H1 (cell line): ENCODE results near the gene FOXN3. TPM values are rescaled to one million over a fixed set of nuclear protein-coding genes. Genes with fewer than 3 reads are reported as not detected.

Source experiments
- CTCF ChIA-PET: fragments of 300-600 bp; sonication (Branson Sonifier 250); formaldehyde crosslinking; loops from one replicate; lab custom pipeline; 2021; ENCODE audit not compliant: partially characterized antibody; lab: Charles Lee
- POLR2A ChIA-PET: fragments of 300-600 bp; sonication (Branson Sonifier 250); formaldehyde crosslinking; loops from one replicate; lab custom pipeline; 2021; ENCODE audit warnings: inconsistent platforms; ENCODE audit not compliant: partially characterized antibody; lab: Charles Lee
- DNase-seq, 2 experiments: peaks; one replicate each; pipeline versions ENCODE4 v3.0.0 to v3.0.0-alpha.2; 2010 to 2022; ENCODE audit warnings: low spot score in 2 of 2, low read depth in 1 of 2, mixed read lengths in 1 of 2
- FAIRE-seq: peaks from 2 replicates; lab custom pipeline; 2011; peaks lifted over from hg19 to GRCh38; lab: Jason Lieb, UNC
- H2AFZ ChIP-seq: 2 replicates; pipeline ENCODE4 v1.8.1; 2012; ENCODE audit warnings: low read length, inconsistent platforms
- H2AK5ac ChIP-seq: 2 replicates; pipeline ENCODE4 v1.6.1; 2013; ENCODE audit warnings: low read depth, low read length
- H2BK120ac ChIP-seq: replicated peaks from 2 replicates; pipeline ENCODE3; 2013; ENCODE audit warnings: low read depth, low read length, inconsistent platforms
- H2BK12ac ChIP-seq: 2 replicates; pipeline ENCODE4 v1.6.1; 2013; ENCODE audit warnings: low read depth, low read length
- H2BK15ac ChIP-seq: 2 replicates; pipeline ENCODE4 v1.6.1; 2013; ENCODE audit warnings: low read length
- H2BK20ac ChIP-seq: 2 replicates; pipeline ENCODE4 v1.6.1; 2013; ENCODE audit warnings: low read length
- H2BK5ac ChIP-seq: 2 replicates; pipeline ENCODE4 v1.6.1; 2013; ENCODE audit warnings: low read depth, low read length
- H3K14ac ChIP-seq: 2 replicates; pipeline ENCODE4 v1.6.1; 2013; ENCODE audit warnings: inconsistent platforms; ENCODE audit not compliant: insufficient read length
- H3K18ac ChIP-seq: 2 replicates; pipeline ENCODE4 v1.6.1; 2013; ENCODE audit warnings: low read length; ENCODE audit errors: extremely low read depth
- H3K23ac ChIP-seq: 2 replicates; pipeline ENCODE4 v1.6.1; 2013; ENCODE audit warnings: inconsistent platforms; ENCODE audit not compliant: insufficient read length
- H3K23me2 ChIP-seq: 2 replicates; pipeline ENCODE4 v1.6.1; 2013; ENCODE audit warnings: low read depth, low read length
- H3K27ac ChIP-seq: 2 replicates; pipeline ENCODE4 v1.6.1; 2011; ENCODE audit warnings: low read depth, low read length, inconsistent platforms
- H3K27me3 ChIP-seq, 4 experiments: replicated peaks in 1 of 4; 1 replicate in 1 of 4; 2 replicates in 3 of 4; pipeline versions ENCODE4 v1.6.1 to v1.8.1; 2011 to 2013; ENCODE audit warnings: low read length in 3 of 4, mild to moderate bottlenecking in 3 of 4, inconsistent platforms in 2 of 4, mixed read lengths in 2 of 4, moderate library complexity in 1 of 4; ENCODE audit not compliant: control insufficient read depth in 3 of 4, insufficient read depth in 3 of 4; ENCODE audit errors: extremely low read depth in 1 of 4
- H3K36me3 ChIP-seq, 4 experiments: 2 replicates each; pipeline versions ENCODE4 v1.6.1 to v1.8.1; 2011 to 2013; ENCODE audit warnings: mild to moderate bottlenecking in 4 of 4, low read length in 3 of 4, moderate library complexity in 2 of 4, control low read depth in 1 of 4, inconsistent platforms in 1 of 4; ENCODE audit not compliant: insufficient read depth in 4 of 4, control insufficient read depth in 2 of 4
- H3K4ac ChIP-seq: replicated peaks from 2 replicates; pipeline ENCODE3; 2013; ENCODE audit warnings: low read length, low read depth, mixed read lengths, inconsistent platforms; ENCODE audit not compliant: insufficient read length
- H3K4me1 ChIP-seq, 4 experiments: replicated peaks in 1 of 4; 1 replicate in 1 of 4; 2 replicates in 3 of 4; pipeline versions ENCODE4 v1.6.1 to v1.8.1; 2011 to 2013; ENCODE audit warnings: low read length in 3 of 4, inconsistent platforms in 2 of 4, mixed read lengths in 1 of 4; ENCODE audit not compliant: insufficient read depth in 4 of 4, control insufficient read depth in 3 of 4
- H3K4me2 ChIP-seq, 2 experiments: 2 replicates each; pipeline versions ENCODE4 v1.6.1 to v1.8.1; 2011 to 2013; ENCODE audit warnings: low read depth in 2 of 2, low read length in 2 of 2, control low read depth in 1 of 2, inconsistent platforms in 1 of 2, mild to moderate bottlenecking in 1 of 2; ENCODE audit not compliant: insufficient read depth in 1 of 2
- H3K4me3 ChIP-seq, 4 experiments: fragments of 200-600, 300-600 bp in 1 of 4; sonication (generic), shearing (Covaris generic), sonication (Bioruptor Twin) in 1 of 4; 2 replicates each; pipeline versions ENCODE4 v1.5.1 to v1.8.1; 2011 to 2016; ENCODE audit warnings: low read length in 4 of 4, low read depth in 3 of 4, control low read depth in 2 of 4, inconsistent platforms in 2 of 4, mild to moderate bottlenecking in 2 of 4, mixed read lengths in 1 of 4, moderate library complexity in 1 of 4; ENCODE audit not compliant: insufficient read depth in 2 of 4; ENCODE audit errors: extremely low read depth in 1 of 4
- H3K56ac ChIP-seq: replicated peaks from 2 replicates; pipeline ENCODE3; 2013; ENCODE audit warnings: low read depth, mild to moderate bottlenecking, mixed read lengths, low read length, inconsistent platforms; ENCODE audit not compliant: insufficient read length
- H3K79me1 ChIP-seq: 2 replicates; pipeline ENCODE4 v1.6.1; 2013; ENCODE audit warnings: low read depth, low read length, control low read depth
- H3K79me2 ChIP-seq, 2 experiments: 2 replicates each; pipeline versions ENCODE4 v1.6.1 to v1.8.1; 2012 to 2013; ENCODE audit warnings: low read length in 2 of 2, mild to moderate bottlenecking in 2 of 2, inconsistent platforms in 1 of 2; ENCODE audit not compliant: insufficient read depth in 2 of 2, control insufficient read depth in 1 of 2
- H3K9ac ChIP-seq, 4 experiments: replicated peaks in 1 of 4; 1 replicate in 1 of 4; 2 replicates in 3 of 4; pipeline versions ENCODE4 v1.6.1 to v1.8.1; 2011 to 2013; ENCODE audit warnings: low read depth in 3 of 4, low read length in 3 of 4, control low read depth in 2 of 4, mild to moderate bottlenecking in 2 of 4, moderate library complexity in 2 of 4, inconsistent platforms in 1 of 4; ENCODE audit errors: extremely low read depth in 1 of 4
- H3K9me3 ChIP-seq, 2 experiments: 2 replicates each; pipeline versions ENCODE4 v1.6.1 to v1.8.1; 2012 to 2013; ENCODE audit warnings: mild to moderate bottlenecking in 2 of 2, moderate library complexity in 2 of 2, control low read depth in 1 of 2, inconsistent platforms in 1 of 2, low read depth in 1 of 2, low read length in 1 of 2, mixed read lengths in 1 of 2; ENCODE audit not compliant: insufficient read depth in 2 of 2
- H4K20me1 ChIP-seq, 2 experiments: replicated peaks in 1 of 2; 2 replicates each; pipeline versions ENCODE3 to v1.8.1; 2011 to 2013; ENCODE audit warnings: inconsistent platforms in 2 of 2, low read length in 2 of 2, mild to moderate bottlenecking in 1 of 2; ENCODE audit not compliant: insufficient read depth in 2 of 2, control insufficient read depth in 1 of 2
- H4K5ac ChIP-seq: 2 replicates; pipeline ENCODE4 v1.6.1; 2013; ENCODE audit warnings: low read length, low read depth, mixed read lengths, inconsistent platforms; ENCODE audit not compliant: insufficient read length
- H4K8ac ChIP-seq: 2 replicates; pipeline ENCODE4 v1.8.0; 2013; ENCODE audit warnings: mild to moderate bottlenecking, moderate library complexity, low read length, inconsistent platforms; ENCODE audit not compliant: insufficient read depth; ENCODE audit errors: extremely low read depth
- H4K91ac ChIP-seq: replicated peaks from 2 replicates; pipeline ENCODE3; 2013; ENCODE audit warnings: low read length, mixed read lengths, inconsistent platforms; ENCODE audit not compliant: insufficient read length
- CBX5 ChIP-seq: fragments of 300-800, 300-1000 bp; sonication (generic); IDR thresholded peaks from 2 replicates; pipeline ENCODE4 v1.7.1; 2016; ENCODE audit warnings: antibody characterized with exemption, low read length, low read depth
- GTF2F1 ChIP-seq: IDR thresholded peaks from 2 replicates; pipeline ENCODE4 v1.6.1; 2012; ENCODE audit warnings: low read depth, low read length, improper control_type of control experiment, borderline replicate concordance
- RFX5 ChIP-seq: IDR thresholded peaks from 2 replicates; pipeline ENCODE4 v1.6.1; 2011; ENCODE audit warnings: low read depth, low read length, improper control_type of control experiment, borderline replicate concordance
- SIN3A ChIP-seq, 2 experiments: IDR thresholded peaks in 1 of 2; conservative IDR thresholded peaks in 1 of 2; 2 replicates each; pipeline ENCODE4 v1.6.1; 2011 to 2012; ENCODE audit warnings: low read length in 2 of 2, improper control_type of control experiment in 1 of 2, low read depth in 1 of 2, mild to moderate bottlenecking in 1 of 2
- WGBS, 2 experiments: shearing (Covaris generic) in 1 of 2; methylation state at CpG; one replicate each; pipeline versions ENCODE4 v1.1.6 to v1.1.7; 2013 to 2015; ENCODE audit warnings: low lambda C conversion rate in 2 of 2, mixed read lengths in 2 of 2, inconsistent platforms in 1 of 2, low coverage in 1 of 2, missing lambda C conversion rate in 1 of 2; ENCODE audit not compliant: insufficient replicate concordance in 2 of 2, insufficient coverage in 1 of 2, insufficient read length in 1 of 2; ENCODE audit errors: extremely low coverage in 1 of 2, missing lambda C conversion rate in 1 of 2; 5-methylcytosine and 5-hydroxymethylcytosine counted together
- polyA plus RNA-seq, 7 experiments: library from polyadenylated mRNA; depleted of rRNA in 3 of 7; stranded (reverse) in 5 of 7; unstranded in 2 of 7; fragments of >200 nt in 5 of 7; fragments of 200-250 nt in 2 of 7; gene quantifications; 1 replicate in 5 of 7; 2 replicates in 1 of 7; 4 replicates in 1 of 7; pipeline versions ENCODE4 v1.2.1 to v1.2.3, GENCODE V29; 2011 to 2013; ENCODE audit warnings: missing spikeins in 2 of 7, mixed read lengths in 2 of 7
- total RNA-seq: library from RNA; stranded (reverse); fragmentation: NEBNext Ultra II Directional; extraction: Animal tissue kit (Norgen Biotek cat#: 25700); gene quantifications from 2 replicates; pipeline ENCODE4 v1.2.1, GENCODE V29; 2021

FOXN3 gene
- total and polyA plus RNA-seq, 2 of the 8 experiments (the other 6 are each of a cell fraction or from before 2014, with no cell fraction given): 52.6 to 178 TPM

- no peak overlapping the region for H3K4ac ChIP-seq
- no peak overlapping the region for H3K18ac ChIP-seq
- H3K4me3 ChIP-seq: no peak overlapping the region
- 0 out of 2 replicates have a peak overlapping the region, but pooled peaks have one; percentile 13 for H2BK20ac ChIP-seq
- H2AK5ac ChIP-seq: no peak overlapping the region
- no peaks in the 10 kb centered on the region for H3K23me2 ChIP-seq
- no peaks in the 10 kb centered on the region for H3K27me3 ChIP-seq
- H2BK12ac ChIP-seq: no peak overlapping the region
- ChIA-PET CTCF (interaction anchor here (1.1 to 2.6 kb wide), 2 partner anchors 10 to 17 kb away, joined by 3 to 9 read pairs; no protein-coding TSS in a partner anchor), POLR2A (no interaction called here)
- H3K23ac ChIP-seq: no peak overlapping the region
- no peak overlapping the region for H4K91ac ChIP-seq
- no peaks in the 10 kb centered on the region for H3K9me3 ChIP-seq
- no peak for DNase-seq
- no peak overlapping the region for H2BK120ac ChIP-seq
- no peak for FAIRE-seq
- WGBS, 2 experiments: 91% methylated on average over 6 of the region's 6 CpGs; no CpG with 5 or more reads in 1 of the 2 experiments
- H4K8ac ChIP-seq: no peak overlapping the region
- H4K5ac ChIP-seq: no peak overlapping the region
- H3K14ac ChIP-seq: no peak overlapping the region
- H3K79me2 ChIP-seq: peaks cover 6 to 89% of the 10 kb centered on the region in 2 experiments
- H2BK15ac ChIP-seq: no peak overlapping the region
- H3K56ac ChIP-seq: no peak overlapping the region
- H4K20me1 ChIP-seq: peaks cover 6 to 10% of the 10 kb centered on the region in 2 experiments
- TF ChIP-seq GTF2F1 (no peak), RFX5 (no peak), SIN3A (conservative IDR thresholded peaks at IDR 0.05 in 1 of 2, IDR thresholded peaks at IDR 0.05 in 1 of 2; ENCODE audit: low read depth in 1 of 2, low read length in 2 of 2) (no peak), CBX5 (no peak)
- peaks cover 0 to 3% (median 0%) of the 10 kb centered on the region in 4 experiments; a peak in 2 of 7 replicates for H3K4me1 ChIP-seq
- H3K36me3 ChIP-seq: peaks cover 0 to 6% (median 3%) of the 10 kb centered on the region in 4 experiments; a peak in 4 of 8 replicates
- peaks cover 17% of the 10 kb centered on the region; the same call in 1 of the 2 replicates for H3K79me1 ChIP-seq
- H3K27ac ChIP-seq: no peak overlapping the region
- no peak overlapping the region for H2AFZ ChIP-seq
- H3K9ac ChIP-seq: no peak overlapping the region
- H3K4me2 ChIP-seq: no peak overlapping the region
- no peak overlapping the region for H2BK5ac ChIP-seq
Measured at GRCh38 chr14:89258728-89259273, 158.2 kb downstream of the FOXN3 start.
